ENCODE results near the gene FGFRL1. TPM values are rescaled to one million over a fixed set of nuclear protein-coding genes. Genes with fewer than 3 reads are reported as not detected.

Gene FGFRL1
- polyA plus RNA-seq, 2 of the 4 experiments (the other 2 are of a cell fraction) = 4.7 to 11.2 TPM

DNA sequence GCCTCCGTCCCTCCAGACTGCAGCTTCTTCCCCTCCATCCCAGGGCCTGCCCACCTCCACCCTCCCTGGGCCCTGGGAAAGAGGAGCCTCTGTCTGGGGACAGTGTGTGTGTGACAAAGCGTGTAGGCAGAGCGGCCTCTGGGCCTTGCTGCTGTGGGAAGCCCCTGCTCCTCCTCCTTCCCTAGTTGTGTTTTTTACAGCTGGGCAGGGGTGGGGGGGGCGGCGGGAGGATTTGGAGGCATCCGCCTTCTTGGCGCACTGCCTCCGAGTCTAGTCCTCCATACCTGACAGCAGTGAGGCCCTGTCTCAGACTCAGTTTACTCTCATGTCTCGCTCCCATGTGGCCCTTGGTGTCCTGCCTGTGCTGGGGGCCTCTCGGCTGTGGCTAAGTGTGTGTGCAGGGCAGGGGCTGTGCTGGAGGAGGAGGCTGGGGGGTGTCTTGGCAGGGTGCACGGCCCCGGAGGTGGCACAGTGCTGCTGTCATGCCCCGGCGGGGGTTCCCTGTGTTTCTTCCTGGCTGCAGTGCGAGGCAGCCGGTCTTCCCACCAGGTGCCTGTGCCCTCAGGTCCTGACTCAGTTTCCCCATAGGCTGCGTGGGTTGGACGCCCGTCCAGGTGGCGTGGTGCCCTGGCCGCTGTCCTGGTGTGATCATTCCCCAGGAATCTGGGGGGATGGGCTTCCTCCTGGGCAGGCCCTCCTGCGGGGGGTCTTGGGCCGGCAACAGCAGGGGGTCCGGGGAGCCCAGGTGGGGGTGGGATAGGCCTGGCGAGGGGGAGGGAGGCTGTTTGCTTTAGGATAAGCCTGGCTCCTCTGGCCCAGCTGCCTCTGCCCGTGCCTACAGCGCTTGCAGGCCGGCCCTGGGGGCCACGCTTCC lies 7.0 kb downstream of the FGFRL1 start:
- Histone ChIP-seq H3K4me1 (no peaks in the 10 kb centered on the region), H3K4me2 (no peak overlapping the region), H3K9me3 (no peaks in the 10 kb centered on the region), H3K27ac (no peak overlapping the region), H3K4me3 (no peak overlapping the region)
- no peak for ATAC-seq
- DNase-seq (ENCODE audit: low read depth in 1 of 2, low spot score in 1 of 2) = no peak
- no peak for TF ChIP-seq EHF (CRISPR knock-in tag; IDR thresholded peaks at IDR 0.05)
- TF ChIP-seq CHD4 (IDR thresholded peaks at IDR 0.05; ENCODE audit: borderline replicate concordance) = no peak
- TF ChIP-seq RARB (CRISPR knock-in tag; IDR thresholded peaks at IDR 0.05) = no peak
- ChIA-PET CTCF (no interaction called here), POLR2A (no interaction called here)
- no peak for FAIRE-seq
- WGBS (ENCODE audit: missing lambda C conversion rate) = 95% methylated on average over 9 of the region's 29 CpGs

DNA sequence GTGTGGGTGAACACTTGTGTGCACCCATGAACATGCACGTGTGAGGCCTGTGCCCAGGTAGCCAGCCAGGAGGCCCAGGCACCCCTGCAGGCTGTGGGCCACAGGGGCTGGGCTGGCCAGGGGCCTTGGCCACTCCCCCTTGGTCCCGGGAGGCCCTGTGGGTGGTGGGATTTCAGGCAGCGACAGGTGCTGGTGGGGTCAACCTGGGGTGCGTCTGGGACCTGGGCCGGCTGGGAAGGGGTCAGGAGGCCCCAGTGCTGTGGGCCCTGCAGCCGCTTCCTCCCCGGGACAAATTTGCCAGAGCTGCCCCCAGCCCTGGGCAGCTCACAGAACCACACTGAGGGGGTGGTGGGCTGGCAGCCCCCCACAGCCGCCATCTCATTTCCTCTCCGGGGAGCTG lies 7.9 kb downstream of the FGFRL1 start:
- Histone ChIP-seq H3K9me3 (no peaks in the 10 kb centered on the region), H3K4me1 (no peaks in the 10 kb centered on the region), H3K27ac (no peak overlapping the region), H3K4me3 (no peak overlapping the region), H3K4me2 (no peak overlapping the region)
- DNase-seq (ENCODE audit: low read depth in 1 of 2, low spot score in 1 of 2) = no peak
- POLR2A ChIA-PET = no interaction called here
- 73% methylated on average over 3 of the region's 9 CpGs for WGBS (ENCODE audit: missing lambda C conversion rate)
- no peak for TF ChIP-seq CBX8 (IDR thresholded peaks at IDR 0.05)
- no peak for TF ChIP-seq FOXS1 (CRISPR knock-in tag; IDR thresholded peaks at IDR 0.05)
- TF ChIP-seq, protein P1, sequence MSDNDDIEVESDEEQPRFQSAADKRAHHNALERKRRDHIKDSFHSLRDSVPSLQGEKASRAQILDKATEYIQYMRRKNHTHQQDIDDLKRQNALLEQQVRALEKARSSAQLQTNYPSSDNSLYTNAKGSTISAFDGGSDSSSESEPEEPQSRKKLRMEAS (IDR thresholded peaks at IDR 0.05) = no peak
- TF ChIP-seq PHF8 (IDR thresholded peaks at IDR 0.05; ENCODE audit: borderline replicate concordance, low read depth) = no peak
- TF ChIP-seq, protein P2, sequence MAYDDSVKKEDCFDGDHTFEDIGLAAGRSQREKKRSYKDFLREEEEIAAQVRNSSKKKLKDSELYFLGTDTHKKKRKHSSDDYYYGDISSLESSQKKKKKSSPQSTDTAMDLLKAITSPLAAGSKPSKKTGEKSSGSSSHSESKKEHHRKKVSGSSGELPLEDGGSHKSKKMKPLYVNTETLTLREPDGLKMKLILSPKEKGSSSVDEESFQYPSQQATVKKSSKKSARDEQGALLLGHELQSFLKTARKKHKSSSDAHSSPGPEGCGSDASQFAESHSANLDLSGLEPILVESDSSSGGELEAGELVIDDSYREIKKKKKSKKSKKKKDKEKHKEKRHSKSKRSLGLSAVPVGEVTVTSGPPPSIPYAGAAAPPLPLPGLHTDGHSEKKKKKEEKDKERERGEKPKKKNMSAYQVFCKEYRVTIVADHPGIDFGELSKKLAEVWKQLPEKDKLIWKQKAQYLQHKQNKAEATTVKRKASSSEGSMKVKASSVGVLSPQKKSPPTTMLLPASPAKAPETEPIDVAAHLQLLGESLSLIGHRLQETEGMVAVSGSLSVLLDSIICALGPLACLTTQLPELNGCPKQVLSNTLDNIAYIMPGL (CRISPR knock-in tag; IDR thresholded peaks at IDR 0.05; ENCODE audit: borderline replicate concordance) = no peak
- TF ChIP-seq FOSL2 (IDR thresholded peaks at IDR 0.05) = no peak
- no peak for TF ChIP-seq FOSL2 (CRISPR knock-in tag; IDR thresholded peaks at IDR 0.05)
- no peak for TF ChIP-seq EHMT2 (IDR thresholded peaks at IDR 0.05; ENCODE audit: low read depth)
- TF ChIP-seq ZC3H11A (IDR thresholded peaks at IDR 0.05) = no peak
- no peak for TF ChIP-seq MAFK (IDR thresholded peaks at IDR 0.05; ENCODE audit: partially characterized antibody)
- TF ChIP-seq, protein P3, sequence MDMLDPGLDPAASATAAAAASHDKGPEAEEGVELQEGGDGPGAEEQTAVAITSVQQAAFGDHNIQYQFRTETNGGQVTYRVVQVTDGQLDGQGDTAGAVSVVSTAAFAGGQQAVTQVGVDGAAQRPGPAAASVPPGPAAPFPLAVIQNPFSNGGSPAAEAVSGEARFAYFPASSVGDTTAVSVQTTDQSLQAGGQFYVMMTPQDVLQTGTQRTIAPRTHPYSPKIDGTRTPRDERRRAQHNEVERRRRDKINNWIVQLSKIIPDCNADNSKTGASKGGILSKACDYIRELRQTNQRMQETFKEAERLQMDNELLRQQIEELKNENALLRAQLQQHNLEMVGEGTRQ (IDR thresholded peaks at IDR 0.05) = no peak
- ATAC-seq = peak in 1 of 2 experiments; percentile 8; a peak in 1 of 6 replicates
- CTCF ChIA-PET = no interaction called here
- no peak for FAIRE-seq

DNA sequence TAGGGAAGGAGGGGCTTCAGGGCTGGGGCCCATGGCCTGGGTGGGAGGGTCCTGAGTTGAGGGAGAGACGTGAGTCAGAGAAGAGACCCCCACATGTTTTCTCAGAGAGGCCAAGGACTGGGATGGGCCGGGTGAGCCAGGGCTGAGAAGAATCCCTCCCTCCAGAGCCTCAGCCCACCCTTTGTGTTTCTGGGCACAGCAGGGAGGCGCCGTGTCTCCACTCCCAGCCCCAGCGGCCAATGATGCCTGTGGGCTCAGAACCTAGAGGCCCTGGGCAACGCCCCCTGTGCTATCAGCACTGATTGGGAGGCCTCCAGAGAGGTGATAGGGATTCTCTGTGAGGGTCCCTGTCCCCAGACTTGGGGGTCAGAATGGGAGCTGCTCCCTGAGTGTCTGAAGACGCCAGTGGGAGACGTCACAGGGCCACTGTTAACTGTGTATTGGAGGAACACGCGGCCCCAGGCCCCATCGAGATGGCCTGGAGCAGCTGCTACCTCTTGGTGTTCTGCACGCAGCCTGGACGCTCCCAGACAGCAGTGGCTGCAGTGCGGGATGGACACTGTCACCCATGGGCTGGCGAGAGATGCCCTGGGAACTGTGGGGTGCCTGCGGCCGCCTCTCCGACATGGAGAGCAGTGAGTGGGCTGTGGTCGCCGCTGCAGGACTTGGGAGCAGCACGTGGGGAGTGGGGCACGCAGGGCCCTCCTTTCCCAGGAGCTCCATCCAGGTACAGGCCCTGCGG lies 8.5 kb downstream of the FGFRL1 start:
- peak in 1 of 2 experiments; percentile 36; a peak in 3 of 6 replicates for ATAC-seq
- Histone ChIP-seq H3K4me2 (no peak overlapping the region), H3K9me3 (no peaks in the 10 kb centered on the region), H3K4me3 (no peak overlapping the region), H3K27ac (no peak overlapping the region), H3K4me1 (no peaks in the 10 kb centered on the region)
- ChIA-PET POLR2A (no interaction called here), CTCF (no interaction called here)
- 83% methylated on average over 6 of the region's 23 CpGs for WGBS (ENCODE audit: missing lambda C conversion rate)
- FAIRE-seq = no peak
- TF ChIP-seq FOSB (CRISPR knock-in tag; IDR thresholded peaks at IDR 0.05) (no peak), MAZ (IDR thresholded peaks at IDR 0.05; ENCODE audit: borderline replicate concordance, low read depth, low read length) (no peak), RCOR1 (IDR thresholded peaks at IDR 0.05; ENCODE audit: low read depth, low read length) (no peak), SREBF2 (IDR thresholded peaks at IDR 0.05) (no peak)
- no peak for DNase-seq (ENCODE audit: low read depth in 1 of 2, low spot score in 1 of 2)
